ENCODE measurements around the gene SPATA17. TPM values are rescaled to one million over a fixed set of nuclear protein-coding genes. Genes with fewer than 3 reads are reported as not detected.
A peak's percentile ranks its signal among the peaks of the same experiment; 100 is the strongest.

The SPATA17 gene
- total RNA-seq, 1 experiment from 2014 or later, result 3.4 TPM

- Histone ChIP-seq H3K4me3 (peak overlapping the region; percentile 15; the same call in 1 of the 2 replicates), H3K9me3 (no peaks in the 10 kb centered on the region), H3K36me3 (no peaks in the 10 kb centered on the region), H3K27me3 (no peaks in the 10 kb centered on the region)
- no peak for DNase-seq
Measured at GRCh38 chr1:217919683-217920388, 288.7 kb downstream of the SPATA17 start.

Other genes starting within 250 kb of the SPATA17 start
- gene GPATCH2, start 254 bp upstream of the SPATA17 start, total RNA-seq (2014; rRNA removed; shearing (Covaris generic); ENCODE audit: low replicate concordance), result 8.0 and 12.6 TPM in 2 replicates

Data from MG63 (cell line).